ENCODE results near the gene COX7A2L. TPM values are rescaled to one million over a fixed set of nuclear protein-coding genes. Genes with fewer than 3 reads are reported as not detected.

Gene COX7A2L
- total RNA-seq, 1 donor from 2014 or later, result 94.8 TPM

DNA sequence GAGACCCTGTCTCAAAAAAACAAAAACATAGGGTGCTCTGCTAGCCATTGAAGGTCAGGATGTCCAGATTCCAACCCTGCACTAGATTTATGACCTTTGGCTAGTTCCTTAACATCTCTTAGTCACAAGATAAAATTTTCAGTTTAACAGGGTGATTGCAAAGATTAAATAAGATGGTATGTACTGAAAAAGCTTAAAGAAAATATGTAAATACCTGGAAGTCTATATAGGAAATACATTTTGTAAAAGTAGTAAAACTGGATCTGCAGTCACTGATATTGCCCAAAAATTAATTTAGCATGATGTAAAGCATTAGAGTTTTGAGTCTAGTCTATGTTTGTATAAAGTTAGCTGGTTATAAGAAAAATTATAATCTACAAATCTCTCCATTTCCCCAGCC lies 5.4 kb upstream of the COX7A2L start:
- H3K27me3 Mint-ChIP-seq (ENCODE audit: unreplicated experiment), result peaks cover 2% of the 10 kb centered on the region
- TF ChIP-seq, protein P1, sequence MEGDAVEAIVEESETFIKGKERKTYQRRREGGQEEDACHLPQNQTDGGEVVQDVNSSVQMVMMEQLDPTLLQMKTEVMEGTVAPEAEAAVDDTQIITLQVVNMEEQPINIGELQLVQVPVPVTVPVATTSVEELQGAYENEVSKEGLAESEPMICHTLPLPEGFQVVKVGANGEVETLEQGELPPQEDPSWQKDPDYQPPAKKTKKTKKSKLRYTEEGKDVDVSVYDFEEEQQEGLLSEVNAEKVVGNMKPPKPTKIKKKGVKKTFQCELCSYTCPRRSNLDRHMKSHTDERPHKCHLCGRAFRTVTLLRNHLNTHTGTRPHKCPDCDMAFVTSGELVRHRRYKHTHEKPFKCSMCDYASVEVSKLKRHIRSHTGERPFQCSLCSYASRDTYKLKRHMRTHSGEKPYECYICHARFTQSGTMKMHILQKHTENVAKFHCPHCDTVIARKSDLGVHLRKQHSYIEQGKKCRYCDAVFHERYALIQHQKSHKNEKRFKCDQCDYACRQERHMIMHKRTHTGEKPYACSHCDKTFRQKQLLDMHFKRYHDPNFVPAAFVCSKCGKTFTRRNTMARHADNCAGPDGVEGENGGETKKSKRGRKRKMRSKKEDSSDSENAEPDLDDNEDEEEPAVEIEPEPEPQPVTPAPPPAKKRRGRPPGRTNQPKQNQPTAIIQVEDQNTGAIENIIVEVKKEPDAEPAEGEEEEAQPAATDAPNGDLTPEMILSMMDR (IDR thresholded peaks at IDR 0.05; ENCODE audit: unreplicated experiment), result no peak
- no peak overlapping the region for H3K4me3 Mint-ChIP-seq (ENCODE audit: unreplicated experiment)
- no peak overlapping the region for H3K27ac Mint-ChIP-seq (ENCODE audit: unreplicated experiment)
- peaks cover 9% of the 10 kb centered on the region for H3K4me1 Mint-ChIP-seq (ENCODE audit: unreplicated experiment)
- no peaks in the 10 kb centered on the region for H3K36me3 Mint-ChIP-seq (ENCODE audit: low read depth, unreplicated experiment)
- DNase-seq (ENCODE audit: low spot score), result no peak
- H3K9me3 Mint-ChIP-seq (ENCODE audit: unreplicated experiment), result no peaks in the 10 kb centered on the region

DNA sequence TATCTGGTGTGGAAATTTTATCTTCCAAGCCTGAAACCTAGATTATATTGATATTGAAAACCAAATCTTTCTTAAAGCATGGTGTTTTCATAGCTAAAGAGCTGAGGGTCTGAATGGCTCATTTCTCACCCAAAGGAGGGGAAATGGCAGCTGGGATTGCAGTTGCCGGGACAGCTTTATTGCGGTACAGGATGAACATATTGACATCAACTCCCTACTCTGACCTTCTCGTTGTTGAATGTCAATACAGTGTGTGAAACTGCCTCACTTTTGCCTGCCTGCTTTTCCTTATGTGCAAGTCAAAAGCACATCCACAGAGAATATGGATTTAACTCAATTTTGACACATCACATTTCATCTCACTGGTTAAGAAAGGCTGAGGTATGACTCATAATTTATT lies 3.6 kb upstream of the COX7A2L start:
- H3K27me3 Mint-ChIP-seq (ENCODE audit: unreplicated experiment), result peaks cover 2% of the 10 kb centered on the region
- no peak overlapping the region for H3K4me3 Mint-ChIP-seq (ENCODE audit: unreplicated experiment)
- peaks cover 17% of the 10 kb centered on the region for H3K4me1 Mint-ChIP-seq (ENCODE audit: unreplicated experiment)
- no peak overlapping the region for H3K27ac Mint-ChIP-seq (ENCODE audit: unreplicated experiment)
- no peak for DNase-seq (ENCODE audit: low spot score)
- no peaks in the 10 kb centered on the region for H3K9me3 Mint-ChIP-seq (ENCODE audit: unreplicated experiment)
- H3K36me3 Mint-ChIP-seq (ENCODE audit: low read depth, unreplicated experiment), result peaks cover 3% of the 10 kb centered on the region
- TF ChIP-seq, protein P1 (IDR thresholded peaks at IDR 0.05; ENCODE audit: unreplicated experiment), result no peak

DNA sequence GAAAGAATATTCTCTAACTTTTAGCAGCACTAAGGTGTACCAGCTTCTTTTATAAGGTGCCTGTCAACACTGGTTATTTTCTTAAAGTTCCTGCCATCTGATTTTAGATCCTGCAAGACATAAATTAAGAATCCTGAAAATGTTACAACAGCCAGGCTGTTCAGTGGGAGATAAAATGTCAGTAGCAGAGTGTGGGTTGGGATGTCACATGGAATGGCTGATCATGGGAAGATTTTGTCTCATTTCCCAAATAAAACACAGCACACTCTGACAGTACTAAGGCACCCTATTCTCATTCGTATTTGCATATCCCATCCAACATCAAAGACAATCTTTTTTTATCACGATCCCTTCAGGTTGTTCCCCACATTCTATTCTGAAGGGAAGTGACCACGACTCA lies 2.4 kb upstream of the COX7A2L start:
- TF ChIP-seq, protein P1 (IDR thresholded peaks at IDR 0.05; ENCODE audit: unreplicated experiment), result no peak
- Mint-ChIP-seq H3K9me3 (ENCODE audit: unreplicated experiment) (no peaks in the 10 kb centered on the region), H3K36me3 (ENCODE audit: low read depth, unreplicated experiment) (peaks cover 3% of the 10 kb centered on the region), H3K4me1 (ENCODE audit: unreplicated experiment) (peaks cover 19% of the 10 kb centered on the region), H3K27me3 (ENCODE audit: unreplicated experiment) (peaks cover 4% of the 10 kb centered on the region), H3K4me3 (ENCODE audit: unreplicated experiment) (no peak overlapping the region), H3K27ac (ENCODE audit: unreplicated experiment) (no peak overlapping the region)
- DNase-seq (ENCODE audit: low spot score), result no peak

DNA sequence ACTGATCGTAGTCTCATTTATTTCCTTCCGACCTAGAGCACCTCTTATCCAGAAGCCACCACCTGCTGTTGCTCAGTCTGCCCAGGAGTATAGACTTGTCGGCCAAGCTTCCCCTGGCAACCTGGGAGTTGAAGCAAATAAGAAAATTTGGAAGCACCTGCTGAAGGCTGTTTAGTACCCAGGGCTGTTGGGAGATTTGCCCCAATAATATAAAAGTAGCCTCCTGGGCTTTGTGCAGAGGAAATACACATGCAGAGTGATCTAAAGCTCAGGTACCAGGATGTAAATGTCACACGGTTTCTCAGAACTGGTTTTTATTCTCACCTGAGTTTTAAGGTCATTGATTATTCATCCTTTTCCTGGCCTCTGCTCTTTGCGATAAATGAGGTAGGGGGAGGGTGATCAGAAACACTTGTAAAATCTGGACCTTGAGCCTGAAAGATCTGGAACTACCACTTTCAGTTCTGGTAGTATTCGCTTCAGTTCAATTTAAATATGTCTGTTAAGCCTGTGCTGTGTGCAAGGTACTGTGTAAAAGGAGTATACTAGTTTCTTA lies 789 bp upstream of the COX7A2L start:
- TF ChIP-seq, protein P1 (IDR thresholded peaks at IDR 0.05; ENCODE audit: unreplicated experiment), result no peak
- DNase-seq (ENCODE audit: low spot score), result no peak
- Mint-ChIP-seq H3K4me3 (ENCODE audit: unreplicated experiment) (peak overlapping the region; percentile 94), H3K27ac (ENCODE audit: unreplicated experiment) (peak overlapping the region; percentile 86), H3K9me3 (ENCODE audit: unreplicated experiment) (no peaks in the 10 kb centered on the region), H3K27me3 (ENCODE audit: unreplicated experiment) (peaks cover 5% of the 10 kb centered on the region), H3K4me1 (ENCODE audit: unreplicated experiment) (peaks cover 18% of the 10 kb centered on the region), H3K36me3 (ENCODE audit: low read depth, unreplicated experiment) (peaks cover 3% of the 10 kb centered on the region)

DNA sequence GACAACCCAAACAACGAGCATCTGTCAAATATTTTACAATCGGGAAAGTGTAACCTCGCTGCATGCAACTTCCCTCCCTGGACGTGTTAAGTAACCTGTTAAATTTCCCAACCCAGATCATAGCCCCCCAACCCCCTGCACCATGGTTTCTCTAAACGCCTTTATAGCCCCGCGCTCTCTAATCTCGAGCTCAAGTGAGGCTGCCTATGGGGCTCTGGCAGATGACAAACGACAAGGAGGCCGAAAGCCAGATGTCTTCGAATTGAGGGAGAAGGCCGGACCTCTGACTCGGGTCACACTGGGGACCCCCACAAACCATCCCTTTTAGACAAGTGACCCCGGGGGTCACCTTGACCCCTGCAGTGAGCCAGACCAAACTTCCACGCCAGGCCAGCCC lies 526 bp downstream of the COX7A2L start:
- peak overlapping the region; percentile 86 for H3K27ac Mint-ChIP-seq (ENCODE audit: unreplicated experiment)
- no peak for DNase-seq (ENCODE audit: low spot score)
- no peaks in the 10 kb centered on the region for H3K9me3 Mint-ChIP-seq (ENCODE audit: unreplicated experiment)
- peaks cover 18% of the 10 kb centered on the region for H3K4me1 Mint-ChIP-seq (ENCODE audit: unreplicated experiment)
- H3K4me3 Mint-ChIP-seq (ENCODE audit: unreplicated experiment), result peak overlapping the region; percentile 94
- TF ChIP-seq, protein P1 (IDR thresholded peaks at IDR 0.05; ENCODE audit: unreplicated experiment), result no peak
- peaks cover 3% of the 10 kb centered on the region for H3K36me3 Mint-ChIP-seq (ENCODE audit: low read depth, unreplicated experiment)
- H3K27me3 Mint-ChIP-seq (ENCODE audit: unreplicated experiment), result peaks cover 5% of the 10 kb centered on the region

All from endothelial cell (in vitro differentiated cells).